Erythroblast (primary cell): ENCODE results near the gene BICC1.

Experiments used
- GATA1 ChIP-seq: IDR thresholded peaks from 2 replicates; pipeline ENCODE4 v1.6.1; 2011; ENCODE audit warnings: low read depth, mild to moderate bottlenecking, control low read depth, low read length, moderate library complexity
- POLR2A ChIP-seq: IDR thresholded peaks from 2 replicates; pipeline ENCODE4 v1.6.1; 2011; ENCODE audit warnings: mild to moderate bottlenecking, low read length

DNA sequence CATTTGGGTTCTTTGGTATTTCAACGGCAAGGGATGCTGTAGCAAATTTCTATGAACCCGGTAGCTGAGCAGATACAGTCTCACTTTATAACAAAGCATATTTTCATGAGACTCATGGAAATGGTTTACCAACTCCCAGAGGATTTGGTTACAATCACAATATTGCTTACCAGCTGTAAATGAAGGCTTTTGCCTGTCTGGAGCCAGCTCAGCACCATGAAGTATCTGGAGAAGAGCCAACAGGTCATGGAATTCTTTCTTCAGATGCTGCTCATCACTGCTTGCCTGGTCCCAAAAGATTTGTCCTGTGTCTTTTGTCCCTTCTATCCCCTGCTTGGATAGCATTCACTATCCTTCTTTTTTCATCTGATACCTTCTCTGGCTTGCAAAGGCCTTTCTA, 346.9 kb downstream of the BICC1 start:
- TF ChIP-seq POLR2A, result no peak
- TF ChIP-seq GATA1, result no peak
